NCI-H510A treated with DMSO at 0.1 percent for 48 hours (cell line): ENCODE data around the gene ANKRD29.

Source experiments
- DNase-seq: peaks from one replicate; lab custom pipeline; 2025; lab: John Stamatoyannopoulos, UW

ANKRD29 gene

DNA sequence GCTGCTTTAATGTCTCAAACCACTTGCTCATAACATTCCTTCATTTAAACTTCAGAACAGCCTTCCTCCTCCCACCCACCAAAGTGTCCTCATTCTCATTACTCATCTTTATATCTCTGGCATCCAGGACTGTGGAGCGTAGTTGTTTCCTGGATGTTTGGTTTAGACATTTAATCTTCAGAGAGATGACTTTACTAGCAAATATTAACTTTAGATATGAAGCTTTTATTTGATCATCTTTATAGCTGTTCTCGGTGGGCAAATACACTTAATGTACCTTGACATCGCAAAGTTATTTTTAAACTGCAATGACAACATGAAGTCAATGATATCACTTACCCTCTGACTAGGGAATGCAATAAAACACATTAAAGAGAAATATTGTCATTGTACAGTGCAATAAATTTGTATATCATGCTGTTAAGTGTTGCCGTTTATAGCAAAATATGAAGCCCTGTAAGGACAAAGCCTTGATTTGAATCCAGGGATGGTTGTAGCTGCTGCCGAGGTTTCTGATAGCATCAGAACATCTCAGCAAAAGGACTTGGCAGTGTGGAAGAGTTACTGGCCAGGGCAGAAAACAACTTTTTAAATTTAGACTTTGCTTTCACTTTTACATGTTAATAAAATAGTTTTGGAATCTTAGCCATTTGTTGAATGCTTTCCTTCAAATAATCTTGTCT is 21.9 kb upstream of the ANKRD29 start:
- no peak for DNase-seq

DNA sequence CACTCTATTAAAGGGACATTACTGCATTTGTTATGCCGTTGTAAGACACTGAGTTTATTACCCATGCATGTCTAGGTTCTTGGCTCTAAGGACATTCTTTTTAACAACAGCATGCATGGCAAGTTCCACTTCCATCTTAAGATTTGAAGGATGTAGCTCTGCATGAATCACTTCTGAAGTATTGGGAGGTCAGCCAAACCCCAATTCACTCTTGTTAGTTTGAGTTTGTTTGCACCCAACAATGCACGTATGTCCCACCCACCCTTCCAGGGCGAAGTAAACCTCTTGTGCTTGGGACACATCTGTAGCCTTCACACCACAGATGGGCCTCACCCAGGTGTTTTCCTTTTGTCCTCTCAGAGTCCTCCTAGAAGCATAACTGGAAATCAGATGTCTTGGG is 21.0 kb upstream of the ANKRD29 start:
- no peak for DNase-seq

DNA sequence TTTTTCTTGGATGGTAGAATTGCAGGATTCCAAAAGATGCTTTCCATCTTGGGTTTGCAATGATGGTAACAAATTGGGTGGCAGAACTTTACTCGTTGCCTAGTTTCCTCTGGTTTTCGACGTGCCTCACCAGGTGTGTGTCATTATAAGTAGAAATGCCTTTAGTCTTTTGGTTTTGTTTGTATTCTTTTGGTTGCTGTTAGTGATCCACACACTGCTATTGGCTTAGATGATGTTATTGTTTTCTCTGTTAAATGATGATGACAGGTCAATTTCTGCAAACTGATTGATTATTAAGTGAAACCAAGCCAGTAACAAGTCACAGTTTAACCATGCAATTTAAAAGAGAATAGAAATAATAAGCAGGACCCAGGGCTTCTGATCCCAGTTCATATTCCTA is 20.4 kb upstream of the ANKRD29 start:
- no peak for DNase-seq

DNA sequence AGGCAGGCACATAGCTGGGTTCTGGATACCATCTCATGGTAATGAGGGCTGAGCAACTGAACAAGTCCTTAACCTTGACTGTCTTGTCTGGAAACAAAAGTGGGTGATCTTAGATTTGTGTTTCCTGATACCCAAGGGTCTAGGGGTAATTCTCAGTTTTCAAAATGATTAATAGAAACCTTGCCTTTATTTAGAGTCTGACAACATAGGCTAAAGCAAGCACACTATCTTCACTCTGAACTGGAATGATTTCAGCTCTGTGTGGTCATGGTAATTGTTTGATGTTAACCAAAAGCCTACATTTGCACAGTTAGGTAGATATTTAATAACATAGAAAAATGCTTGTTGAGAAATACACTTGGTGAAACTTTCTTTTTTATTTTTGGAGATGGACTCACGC is 19.8 kb upstream of the ANKRD29 start:
- no peak for DNase-seq

DNA sequence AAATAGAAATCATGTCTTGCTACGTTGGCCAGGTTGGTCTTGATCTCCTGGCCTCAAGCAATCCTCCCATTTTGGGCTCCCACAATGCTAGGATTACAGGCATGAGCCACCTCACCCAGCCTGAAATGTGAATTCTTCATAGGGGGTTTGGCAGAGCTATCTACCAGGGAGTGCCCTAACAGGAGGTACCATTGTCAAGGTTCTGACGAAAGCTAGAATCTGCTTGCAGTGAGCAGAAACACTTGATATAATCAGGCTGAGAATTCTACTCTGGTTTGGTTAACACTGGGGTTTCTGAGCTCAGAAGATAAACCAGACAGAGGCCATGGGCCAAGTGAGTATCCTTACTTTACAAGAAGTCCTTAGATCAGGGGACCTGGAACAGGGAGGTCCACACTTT is 19.3 kb upstream of the ANKRD29 start:
- no peak for DNase-seq

DNA sequence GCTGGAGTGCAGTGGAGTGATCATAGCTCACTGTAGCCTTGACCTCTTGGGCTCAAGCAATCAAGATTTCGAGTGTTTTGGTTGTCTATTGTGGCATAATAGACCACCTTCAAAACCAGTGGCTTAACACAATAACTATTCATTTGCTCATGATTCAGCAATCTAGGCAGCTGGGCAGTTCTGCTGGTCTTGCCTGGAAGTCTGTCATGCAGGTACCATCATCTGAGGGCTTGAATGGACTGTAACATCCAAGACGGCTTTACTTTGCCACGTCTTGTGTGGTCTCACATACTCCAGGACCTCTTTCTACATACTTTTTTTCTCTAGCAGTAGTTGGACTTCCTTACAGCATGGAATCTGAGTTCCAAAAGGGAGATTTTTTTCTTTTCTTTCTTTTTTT is 13.2 kb upstream of the ANKRD29 start:
- no peak for DNase-seq

DNA sequence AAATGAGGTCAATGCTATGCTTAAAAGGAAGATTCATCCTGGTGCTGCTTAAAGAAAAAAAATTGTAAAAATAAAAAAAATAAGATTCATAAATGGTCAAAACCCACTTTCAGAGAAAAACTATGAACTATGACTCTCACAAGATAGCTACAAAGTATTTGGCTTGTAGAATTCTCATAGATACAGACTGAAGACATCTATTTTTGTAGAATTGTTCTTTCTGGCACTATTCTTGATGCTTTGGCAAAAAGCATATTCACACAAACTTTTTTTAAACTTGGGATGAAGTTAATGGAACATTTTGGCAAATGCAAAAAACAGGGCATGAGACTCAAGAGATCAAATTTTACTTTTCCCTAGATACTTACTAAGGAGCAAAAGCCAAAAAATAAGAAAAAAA is 12.5 kb upstream of the ANKRD29 start:
- no peak for DNase-seq

DNA sequence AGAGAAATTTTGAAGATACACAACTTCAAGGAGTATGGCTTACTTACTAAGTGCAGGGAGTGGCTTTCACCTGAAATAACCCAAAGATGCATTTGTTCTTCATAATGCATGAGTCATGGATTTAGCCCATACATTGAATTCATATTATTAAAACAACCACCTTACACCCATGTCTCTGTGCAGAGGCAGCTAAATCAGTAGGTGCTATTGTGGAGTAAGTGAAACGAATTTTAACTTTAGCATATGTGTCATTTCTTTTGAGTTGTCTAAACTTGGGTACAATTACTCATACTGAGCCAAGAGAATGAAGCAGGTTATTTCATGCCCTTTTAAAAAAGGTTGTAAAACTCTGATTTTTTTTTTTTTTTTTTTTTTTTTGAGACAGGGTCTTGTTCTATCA is 11.0 kb upstream of the ANKRD29 start:
- DNase-seq: no peak

DNA sequence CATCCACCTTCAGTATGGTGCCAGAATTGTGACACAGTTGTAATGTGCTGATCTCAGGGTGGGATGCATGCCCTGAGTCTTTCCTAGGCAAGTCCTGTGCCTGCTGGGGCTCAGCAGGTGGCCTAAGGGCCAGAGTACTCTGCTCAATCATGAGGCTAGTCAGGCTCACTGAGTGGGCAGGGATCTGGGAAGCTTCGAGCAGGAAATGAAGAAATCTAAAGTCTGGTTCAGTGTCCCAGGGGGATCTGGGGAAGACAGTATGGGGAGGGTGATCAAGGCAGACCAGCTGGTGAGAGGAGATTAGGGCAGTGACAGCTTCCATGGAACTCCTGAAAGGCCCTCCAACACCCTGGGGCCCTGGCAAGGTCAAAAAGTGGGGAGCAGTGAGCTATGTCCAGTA is 8.9 kb upstream of the ANKRD29 start:
- DNase-seq: no peak

DNA sequence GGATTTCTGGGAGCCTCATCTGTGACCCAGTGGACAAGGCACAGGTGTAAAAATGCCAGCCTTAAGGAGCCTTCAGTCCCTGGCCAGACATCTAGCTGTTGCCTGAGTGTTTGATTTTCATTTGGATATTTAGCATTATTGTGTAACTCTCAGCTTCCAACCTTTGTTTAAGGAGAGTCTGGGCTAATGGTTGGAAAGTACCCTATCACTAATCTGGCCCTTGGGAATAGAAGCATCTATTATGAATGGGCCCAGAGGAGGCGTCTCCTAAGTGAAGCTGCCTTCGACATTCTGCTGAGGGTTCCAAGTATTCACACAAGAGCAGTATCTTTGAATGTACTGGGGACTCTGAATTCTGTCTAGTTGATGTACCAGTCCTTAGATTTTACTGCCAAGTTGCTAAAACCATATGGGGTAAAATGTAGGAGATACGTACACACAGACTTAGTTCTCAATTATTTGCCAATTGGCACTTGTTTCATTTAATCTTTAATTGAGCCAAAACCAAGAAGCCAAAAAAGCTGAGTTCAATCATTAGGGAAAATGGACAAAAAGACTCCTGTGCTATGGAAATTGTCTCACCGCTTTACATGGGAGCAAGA is 7.2 kb upstream of the ANKRD29 start:
- DNase-seq: no peak

DNA sequence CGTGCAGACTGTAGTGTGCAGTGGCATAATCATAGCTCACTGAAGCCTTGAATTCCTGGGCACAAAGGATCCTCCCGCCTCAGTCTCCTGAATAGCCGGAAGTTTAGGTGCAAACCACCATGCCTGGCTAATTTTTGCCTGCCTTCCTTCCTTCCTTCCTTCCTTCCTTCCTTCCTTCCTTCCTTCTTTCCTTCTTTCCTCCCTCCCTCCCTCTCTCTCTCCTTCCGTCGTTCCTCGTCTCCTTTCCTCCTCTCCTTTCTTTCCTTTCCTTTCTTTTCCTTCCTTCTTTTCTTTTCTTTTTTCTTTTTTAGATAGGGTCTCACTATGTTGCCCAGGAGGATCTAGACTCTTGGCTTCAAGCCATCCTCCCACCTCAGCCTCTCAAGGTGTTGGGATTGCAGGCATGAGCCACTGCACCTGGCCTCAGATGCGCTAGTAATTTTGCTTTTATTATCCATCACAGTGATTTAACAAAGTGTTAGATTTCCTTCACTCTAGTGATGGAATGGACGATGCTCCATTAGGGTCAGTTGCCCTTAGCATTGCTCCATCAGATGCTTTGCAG is 6.6 kb upstream of the ANKRD29 start:
- DNase-seq: no peak

DNA sequence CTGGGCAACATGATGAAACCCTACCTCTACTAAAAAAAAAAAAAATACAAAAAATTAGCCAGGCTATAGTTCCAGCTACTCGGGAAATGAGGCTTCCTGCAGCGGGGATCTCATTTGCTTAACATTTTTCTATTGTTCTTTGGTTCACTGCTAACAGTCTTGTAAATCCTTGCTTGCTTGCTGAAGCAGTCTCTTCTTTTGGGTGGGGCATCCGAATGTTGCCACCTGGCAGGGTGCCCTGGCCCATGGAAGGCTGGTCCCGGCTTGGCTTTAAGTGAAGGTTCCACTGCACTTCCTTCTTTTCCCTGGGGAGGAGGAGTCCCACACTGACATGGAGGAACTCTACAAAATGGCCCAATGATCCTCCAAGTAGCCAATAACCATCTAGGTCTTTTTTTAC is 6.0 kb upstream of the ANKRD29 start:
- no peak for DNase-seq

DNA sequence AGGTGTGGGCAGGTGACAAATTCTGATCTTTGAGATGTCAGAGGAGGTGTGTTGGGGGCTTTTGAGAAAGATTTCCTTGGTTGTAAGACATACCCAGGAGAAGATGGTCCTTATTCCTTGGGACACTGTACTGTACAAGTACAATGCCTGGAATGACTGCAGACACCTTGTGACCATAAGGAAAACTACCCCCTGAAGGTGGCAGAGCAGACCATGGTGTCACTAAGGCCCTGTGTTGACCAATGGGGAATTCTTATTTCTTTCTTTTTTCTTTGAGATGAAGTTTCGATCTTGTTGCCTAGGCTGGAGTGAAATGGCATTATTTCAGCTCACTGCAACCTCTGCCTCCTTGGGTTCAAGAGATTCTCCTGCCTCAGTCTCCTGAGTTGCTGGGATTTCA is 4.4 kb upstream of the ANKRD29 start:
- no peak for DNase-seq

DNA sequence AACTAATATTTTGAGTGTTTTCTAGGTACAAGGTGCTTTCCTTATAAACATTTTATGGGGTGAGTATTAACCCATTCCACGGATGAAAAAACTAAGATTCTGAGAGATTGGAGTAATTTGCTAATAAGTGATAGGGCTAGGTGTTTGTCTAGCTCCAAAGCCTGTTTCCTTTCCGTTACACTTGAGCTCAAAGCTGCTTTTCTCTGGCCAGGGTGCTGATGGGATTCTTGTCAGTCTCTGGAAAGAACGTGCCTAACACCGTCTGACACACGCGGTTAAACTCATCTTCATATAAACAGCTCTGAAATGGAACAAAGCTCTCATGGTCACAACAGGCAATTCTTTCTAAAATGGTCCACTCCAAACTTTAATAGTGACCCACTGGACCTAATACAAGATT is 2.0 kb upstream of the ANKRD29 start:
- no peak for DNase-seq

DNA sequence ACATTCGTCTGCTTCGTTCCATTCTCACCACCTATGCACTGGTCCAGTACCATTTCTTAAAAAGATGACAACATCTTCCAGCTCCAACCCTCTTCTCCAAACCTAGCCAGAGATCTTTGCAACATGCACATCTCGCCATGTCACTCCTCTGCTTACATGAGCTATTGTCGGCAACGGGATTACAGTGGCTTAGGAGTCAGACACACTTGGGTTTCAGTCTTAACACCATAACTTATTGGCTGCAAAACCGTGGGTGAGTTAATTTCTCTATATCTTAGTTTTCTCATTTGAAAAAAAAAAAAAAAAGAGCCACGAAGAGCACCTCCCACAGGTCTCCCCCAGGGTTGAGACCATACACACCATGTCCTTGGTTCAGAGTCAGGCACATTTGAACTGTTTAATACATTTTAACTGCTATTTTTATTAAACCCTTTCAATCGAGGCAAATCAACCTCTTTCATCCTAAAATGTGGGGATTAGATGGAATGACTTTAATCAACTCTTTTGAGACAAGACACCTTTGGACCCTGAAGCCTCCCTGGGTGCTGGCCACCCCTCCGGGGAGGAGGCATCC is 889 bp downstream of the ANKRD29 start:
- DNase-seq: no peak

DNA sequence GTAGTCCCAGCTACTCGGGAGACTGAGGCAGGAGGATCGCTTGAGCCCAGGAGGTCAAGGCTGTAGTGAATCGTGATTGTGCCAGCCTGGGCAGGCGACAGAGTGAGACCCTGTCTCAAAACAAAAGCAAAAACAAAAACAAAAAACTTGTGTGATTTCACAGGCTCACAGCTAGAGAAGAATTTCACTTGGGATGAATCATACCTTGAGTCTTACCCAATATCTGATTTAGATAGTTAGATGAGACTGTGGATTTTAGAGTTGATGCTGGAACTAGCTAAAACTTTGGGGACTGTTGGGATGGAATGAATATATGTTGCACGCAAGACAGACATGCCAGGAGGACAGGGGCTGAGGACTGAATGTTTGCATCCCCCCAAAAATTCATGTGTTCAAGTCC is 4.4 kb downstream of the ANKRD29 start:
- no peak for DNase-seq

DNA sequence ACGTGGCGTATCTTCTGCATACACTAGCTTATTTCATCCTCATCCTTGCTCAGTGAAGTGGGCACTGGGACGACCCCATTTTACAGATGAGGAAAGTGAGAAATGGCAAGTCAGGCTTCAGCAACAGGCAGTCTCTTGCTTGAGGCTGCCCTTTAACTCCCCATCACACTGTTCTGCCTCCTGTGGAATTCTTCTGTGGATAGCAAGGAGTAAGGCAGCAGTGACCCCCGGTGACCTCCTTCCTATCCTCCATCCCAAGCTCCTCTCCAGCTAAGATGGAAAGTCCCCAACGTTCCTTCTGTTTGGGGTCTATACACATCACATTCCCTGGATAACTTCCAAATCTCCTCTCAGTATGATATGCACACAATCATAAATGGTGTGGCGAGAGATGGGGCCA is 10.5 kb downstream of the ANKRD29 start:
- no peak for DNase-seq

DNA sequence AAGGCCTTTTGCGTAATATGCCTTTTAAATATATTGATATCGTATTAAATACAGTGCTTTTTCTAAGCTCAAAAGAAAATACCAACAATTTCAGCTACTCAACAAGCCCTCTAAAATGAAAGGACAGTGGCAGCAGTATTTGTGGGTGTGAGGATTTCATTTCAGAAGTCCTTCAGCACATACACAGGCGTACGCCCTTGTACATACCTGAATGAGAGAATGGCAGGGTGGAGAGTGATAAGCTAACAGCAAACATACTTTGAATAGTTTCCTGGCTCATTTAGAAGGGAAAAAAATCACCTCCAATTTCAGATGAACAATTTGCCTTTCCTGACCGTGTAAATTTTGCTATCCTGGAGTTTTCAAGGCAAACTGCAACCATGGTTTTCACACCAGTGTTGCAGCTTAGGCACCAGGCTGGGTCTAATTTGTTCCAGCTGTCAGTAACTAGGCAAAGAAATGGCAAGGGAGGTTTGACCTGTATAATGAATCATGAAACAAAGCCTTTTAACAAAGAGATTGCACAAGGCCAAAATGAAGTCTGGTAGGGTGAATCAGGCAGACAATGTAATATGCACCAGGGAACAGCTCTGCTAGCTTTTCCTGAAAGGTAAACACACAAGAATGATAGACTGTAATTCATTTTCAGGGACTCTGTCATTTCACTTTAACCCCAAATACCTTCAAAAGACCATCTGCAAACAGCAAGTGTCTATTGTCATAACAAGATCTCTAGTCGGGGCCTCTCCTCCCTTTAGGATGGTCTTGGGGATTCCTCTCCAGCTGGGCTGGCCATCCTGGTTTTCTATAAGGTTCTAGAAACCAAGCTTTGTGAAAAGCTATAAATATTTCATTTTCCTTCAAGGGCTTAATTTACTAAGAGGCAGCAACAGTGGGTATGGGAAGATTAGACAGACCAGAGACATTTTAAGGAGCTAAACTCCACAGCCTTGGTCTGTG is 11.5 kb downstream of the ANKRD29 start:
- no peak for DNase-seq

DNA sequence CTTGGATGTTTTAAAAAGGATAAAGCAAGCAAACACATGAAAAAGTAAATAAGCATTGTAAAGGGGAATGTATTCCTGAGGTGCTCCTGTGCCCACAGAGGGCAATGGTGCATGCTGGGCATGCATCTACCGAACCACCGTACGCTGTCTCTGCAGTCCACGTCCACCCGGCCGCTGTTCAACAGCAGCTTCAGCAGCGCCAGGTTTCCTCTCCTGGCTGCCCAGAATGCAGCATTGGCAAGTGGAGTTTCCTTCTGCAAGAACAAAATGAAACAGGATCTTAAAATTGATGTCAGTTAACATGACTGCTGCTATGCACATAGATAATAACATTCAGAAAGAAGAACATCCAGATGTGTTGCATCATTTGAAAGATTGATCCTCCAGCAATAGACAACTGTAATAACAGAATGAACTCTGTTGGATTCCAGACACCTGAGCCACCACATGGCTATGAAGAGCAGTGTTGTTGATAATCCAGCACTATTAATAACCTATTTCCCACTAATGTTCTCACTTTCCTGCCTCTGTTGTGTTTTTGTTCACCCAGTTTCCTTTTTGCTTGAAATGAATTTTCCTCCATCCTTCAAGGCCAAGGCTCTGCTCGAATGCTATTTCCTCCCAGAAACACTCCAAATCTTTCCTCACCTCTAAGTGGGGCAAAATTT is 13.6 kb downstream of the ANKRD29 start:
- DNase-seq: no peak

DNA sequence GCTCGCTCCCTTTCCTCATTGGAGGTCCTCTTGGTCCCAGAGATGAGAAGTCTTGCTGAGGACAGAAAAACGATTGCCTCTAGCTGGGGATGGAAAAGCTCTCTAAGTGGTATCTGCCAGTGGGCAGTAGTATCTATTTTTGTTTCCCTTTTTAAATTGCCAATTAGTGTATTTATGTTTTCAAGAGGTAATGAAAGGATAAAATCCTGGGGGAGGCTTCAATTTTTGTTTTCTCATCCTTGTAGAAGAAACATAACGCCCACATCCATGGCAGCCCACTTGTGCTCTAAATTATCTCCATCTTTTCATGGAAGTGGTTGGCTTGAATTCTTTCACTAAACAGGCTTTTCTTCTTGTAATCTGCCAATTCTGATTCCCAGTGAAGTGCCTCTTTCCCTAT is 14.3 kb downstream of the ANKRD29 start:
- DNase-seq: no peak

DNA sequence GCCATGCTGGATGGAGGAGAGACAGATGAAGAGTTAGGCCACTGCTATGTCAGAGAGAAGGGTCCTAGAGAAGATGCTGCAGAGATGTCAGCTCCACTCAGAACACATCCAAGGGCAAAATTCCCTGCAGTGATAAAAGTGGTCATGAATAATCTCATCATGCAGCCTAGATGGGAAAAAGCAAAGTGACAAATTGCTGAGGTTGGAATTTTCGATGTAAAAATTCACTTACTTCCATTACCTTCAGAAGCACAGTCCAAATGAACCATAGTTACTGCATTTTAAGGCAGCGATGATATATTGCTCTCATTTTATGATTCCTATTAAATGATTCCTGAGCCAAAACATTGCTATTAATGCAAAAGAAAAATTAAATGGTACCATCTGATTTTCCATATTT is 16.4 kb downstream of the ANKRD29 start:
- no peak for DNase-seq
